Prostate gland (tissue), 2 donors: ENCODE measurements around the gene SH3D19.

Source experiments
- POLR2A ChIP-seq: fragments of 450-650 bp; IDR thresholded peaks from one replicate; pipeline ENCODE4 v1.6.1; 2016; ENCODE audit warnings: antibody characterized with exemption, mild to moderate bottlenecking
- POLR2AphosphoS5 ChIP-seq: sonication (generic); formaldehyde crosslinking; IDR thresholded peaks from one replicate; pipeline ENCODE4 v1.6.1; 2017; ENCODE audit warnings: antibody characterized with exemption
- TF ChIP-seq, protein P1 (sequence below), 4 experiments: fragments of 200-600 bp in 2 of 4; fragments of 450-650 bp in 2 of 4; sonication (generic) in 2 of 4; IDR thresholded peaks; 1 replicate in 3 of 4; 2 replicates in 1 of 4; pipeline ENCODE4 v1.5.1; 2016 to 2019; ENCODE audit warnings: antibody characterized with exemption in 4 of 4, mild to moderate bottlenecking in 2 of 4, moderate library complexity in 2 of 4

DNA sequence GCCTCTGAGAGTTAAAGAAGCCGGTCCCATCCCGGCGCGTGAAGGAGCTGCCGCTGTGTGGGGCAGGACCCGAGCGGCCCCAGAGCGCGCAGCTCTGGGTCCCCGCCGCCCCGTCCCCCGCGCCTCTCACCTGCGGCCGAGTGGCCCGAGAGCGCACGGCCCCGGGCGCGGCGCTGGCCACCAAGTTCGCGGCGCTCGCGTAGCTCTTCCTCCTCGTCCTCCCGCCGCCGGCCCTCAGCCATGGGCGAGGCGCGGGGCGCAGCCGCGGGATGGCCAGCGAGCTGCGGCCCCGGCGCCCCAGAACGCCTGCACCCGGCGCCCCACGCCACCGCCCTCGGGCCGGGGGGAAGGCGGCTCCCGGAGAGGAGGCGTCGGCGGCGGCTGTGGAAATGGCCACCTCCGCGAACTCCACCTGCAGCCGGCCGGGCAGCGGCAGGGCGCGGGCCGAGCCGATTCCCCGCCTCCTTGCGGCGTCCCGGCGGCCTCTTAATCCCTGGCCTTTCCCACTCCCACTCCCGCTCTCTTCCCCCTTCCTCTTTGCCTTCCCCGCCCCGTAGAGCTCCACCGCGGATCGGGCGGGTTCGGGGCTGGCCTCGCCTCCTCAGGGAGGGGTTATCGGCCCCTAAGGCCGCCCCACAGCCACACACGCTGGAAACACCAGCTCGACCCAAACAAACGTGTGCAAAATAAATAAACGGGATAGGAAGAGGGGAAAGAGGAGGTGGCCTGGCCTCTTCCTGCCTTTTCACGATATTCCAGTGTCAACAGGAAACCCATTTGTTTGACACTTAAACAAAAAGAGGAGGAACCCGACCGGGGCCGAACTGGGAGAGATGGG, at the start of gene SH3D19:
- TF ChIP-seq, protein P1, sequence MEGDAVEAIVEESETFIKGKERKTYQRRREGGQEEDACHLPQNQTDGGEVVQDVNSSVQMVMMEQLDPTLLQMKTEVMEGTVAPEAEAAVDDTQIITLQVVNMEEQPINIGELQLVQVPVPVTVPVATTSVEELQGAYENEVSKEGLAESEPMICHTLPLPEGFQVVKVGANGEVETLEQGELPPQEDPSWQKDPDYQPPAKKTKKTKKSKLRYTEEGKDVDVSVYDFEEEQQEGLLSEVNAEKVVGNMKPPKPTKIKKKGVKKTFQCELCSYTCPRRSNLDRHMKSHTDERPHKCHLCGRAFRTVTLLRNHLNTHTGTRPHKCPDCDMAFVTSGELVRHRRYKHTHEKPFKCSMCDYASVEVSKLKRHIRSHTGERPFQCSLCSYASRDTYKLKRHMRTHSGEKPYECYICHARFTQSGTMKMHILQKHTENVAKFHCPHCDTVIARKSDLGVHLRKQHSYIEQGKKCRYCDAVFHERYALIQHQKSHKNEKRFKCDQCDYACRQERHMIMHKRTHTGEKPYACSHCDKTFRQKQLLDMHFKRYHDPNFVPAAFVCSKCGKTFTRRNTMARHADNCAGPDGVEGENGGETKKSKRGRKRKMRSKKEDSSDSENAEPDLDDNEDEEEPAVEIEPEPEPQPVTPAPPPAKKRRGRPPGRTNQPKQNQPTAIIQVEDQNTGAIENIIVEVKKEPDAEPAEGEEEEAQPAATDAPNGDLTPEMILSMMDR (IDR thresholded peaks at IDR 0.05): no peak
- TF ChIP-seq POLR2A (peak; percentile 74), POLR2AphosphoS5 (peak; percentile 56)
